GM13976 (cell line): ENCODE measurements around the gene PANX1.
"Not testable (repeated sequence)": the region's sequence is repeated elsewhere in the genome, so short reads cannot be mapped to it uniquely, and the experiment has no call there.

ENCODE experiments used
- DNase-seq: peaks from one replicate; pipeline ENCODE4 v3.0.0; 2012; ENCODE audit warnings: low spot score
- CTCF ChIP-seq: IDR thresholded peaks from 2 replicates; pipeline ENCODE4 v1.5.1; 2012; ENCODE audit warnings: borderline replicate concordance, mild to moderate bottlenecking; ENCODE audit not compliant: insufficient read depth; ENCODE audit errors: extremely low read depth, missing control alignments, control extremely low read depth
- in situ Hi-C: fragments of 300-500 bp; cut with MboI; formaldehyde crosslinking; loops from one replicate; pipeline ENCODE4 v1.12.0; 2022; ENCODE audit warnings: low sequenced_read_pairs, mixed read lengths, inconsistent platforms; ENCODE audit not compliant: unreplicated experiment

The PANX1 gene

GRCh38 chr11:94112206-94112953 lies 16.3 kb upstream of the PANX1 start:
- in situ Hi-C loops = no loop called here
- no peak for TF ChIP-seq CTCF
- no peak for DNase-seq

GRCh38 chr11:94117197-94117574 lies 11.5 kb upstream of the PANX1 start:
- DNase-seq = no peak
- no peak for TF ChIP-seq CTCF
- in situ Hi-C loops = no loop called here

- TF ChIP-seq CTCF = no peak
- in situ Hi-C loops = no loop called here
- DNase-seq = no peak
Observed at GRCh38 chr11:94117871-94118270, 10.8 kb upstream of the PANX1 start.

GRCh38 chr11:94119676-94120075 lies 9.0 kb upstream of the PANX1 start:
- DNase-seq, in situ Hi-C loops: not testable (repeated sequence)

GRCh38 chr11:94120516-94120915 lies 8.1 kb upstream of the PANX1 start:
- in situ Hi-C loops, DNase-seq: not testable (repeated sequence)

- TF ChIP-seq CTCF = no peak
- in situ Hi-C loops = no loop called here
- DNase-seq = no peak
Observed at GRCh38 chr11:94120946-94121345, 7.7 kb upstream of the PANX1 start.

GRCh38 chr11:94125407-94126115 lies 3.1 kb upstream of the PANX1 start:
- no peak for TF ChIP-seq CTCF
- in situ Hi-C loops = no loop called here
- DNase-seq = no peak
